BLaER1 (cell line): Measurements from ENCODE around the gene MBIP.
"Not testable (repeated sequence)": the region's sequence is repeated elsewhere in the genome, so short reads cannot be mapped to it uniquely, and the experiment has no call there.

Source experiments
- H3K27ac ChIP-seq: shearing (Covaris generic); formaldehyde crosslinking; 2 replicates; pipeline ENCODE4 v1.8.1; 2022
- H3K27me3 ChIP-seq: shearing (Covaris generic); formaldehyde crosslinking; 2 replicates; pipeline ENCODE4 v1.8.1; 2022
- H3K36me3 ChIP-seq: shearing (Covaris generic); formaldehyde crosslinking; 2 replicates; pipeline ENCODE4 v1.8.1; 2022
- H3K4me1 ChIP-seq: shearing (Covaris generic); formaldehyde crosslinking; 2 replicates; pipeline ENCODE4 v1.8.1; 2022
- H3K4me2 ChIP-seq: shearing (Covaris generic); formaldehyde crosslinking; 2 replicates; pipeline ENCODE4 v1.8.1; 2022
- H3K4me3 ChIP-seq: shearing (Covaris generic); formaldehyde crosslinking; 2 replicates; pipeline ENCODE4 v1.8.1; 2022
- H3K9ac ChIP-seq: shearing (Covaris generic); formaldehyde crosslinking; 2 replicates; pipeline ENCODE4 v1.8.1; 2022
- H3K9me3 ChIP-seq: shearing (Covaris generic); formaldehyde crosslinking; 2 replicates; pipeline ENCODE4 v1.8.1; 2022
- H4K20me1 ChIP-seq: shearing (Covaris generic); formaldehyde crosslinking; 2 replicates; pipeline ENCODE4 v1.8.1; 2022
- Cebpa-rat ChIP-seq: shearing (Covaris generic); IDR thresholded peaks from 2 replicates; pipeline ENCODE4 v1.8.1; 2022

The MBIP gene

DNA sequence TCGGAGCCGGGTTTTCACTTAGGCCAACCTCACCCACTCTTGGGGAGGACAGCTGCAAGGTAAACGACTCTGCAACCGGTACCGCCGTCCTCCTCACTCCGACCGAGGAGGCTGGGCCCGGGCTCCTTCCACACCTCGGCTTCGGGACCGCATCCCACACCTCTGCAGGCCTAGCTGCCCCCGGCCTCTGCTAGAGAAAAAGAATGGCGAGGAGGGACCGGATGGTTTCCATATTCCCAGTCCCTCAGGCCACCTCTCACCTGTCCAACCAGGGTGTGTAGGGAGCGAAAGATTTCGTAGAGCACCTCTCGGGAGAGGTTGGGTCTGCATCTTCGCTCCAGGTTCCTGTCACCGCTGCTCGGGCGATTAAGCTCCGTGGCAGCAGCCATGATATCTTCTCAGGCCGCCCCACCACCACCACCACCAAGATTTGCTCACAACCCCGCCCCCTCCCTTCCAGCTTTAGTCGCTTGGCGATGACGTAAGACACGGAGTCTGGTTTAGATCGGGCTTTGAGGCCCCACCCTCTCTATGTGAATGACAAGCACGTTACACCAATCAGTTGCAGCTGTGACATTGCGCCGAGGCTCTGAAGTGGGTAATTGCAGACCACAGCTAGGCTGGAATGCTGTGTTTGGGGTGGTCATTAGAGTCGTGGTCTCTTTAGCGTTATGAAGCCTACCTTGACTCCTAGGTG is at the start of gene MBIP:
TSS of gene MBIP (minus strand) at position 438 of the 697 bp plus-strand sequence. CDS start at position 389, 49 bp downstream.
- H3K4me3 ChIP-seq = peak within 1 kb of the TSS; percentile 98
- no peaks in the 10 kb centered on the region for H3K9me3 ChIP-seq
- TF ChIP-seq Cebpa-rat = no peak
- H3K27ac ChIP-seq = peak within 1 kb of the TSS; percentile 80
- H3K36me3 ChIP-seq = no peaks in the 10 kb centered on the region
- H3K4me1 ChIP-seq = peaks cover 13% of the 10 kb centered on the region
- H3K27me3 ChIP-seq = no peaks in the 10 kb centered on the region
- peaks cover 12% of the 10 kb centered on the region for H4K20me1 ChIP-seq
- peak within 1 kb of the TSS; percentile 84 for H3K4me2 ChIP-seq
- peak within 1 kb of the TSS; percentile 91 for H3K9ac ChIP-seq

DNA sequence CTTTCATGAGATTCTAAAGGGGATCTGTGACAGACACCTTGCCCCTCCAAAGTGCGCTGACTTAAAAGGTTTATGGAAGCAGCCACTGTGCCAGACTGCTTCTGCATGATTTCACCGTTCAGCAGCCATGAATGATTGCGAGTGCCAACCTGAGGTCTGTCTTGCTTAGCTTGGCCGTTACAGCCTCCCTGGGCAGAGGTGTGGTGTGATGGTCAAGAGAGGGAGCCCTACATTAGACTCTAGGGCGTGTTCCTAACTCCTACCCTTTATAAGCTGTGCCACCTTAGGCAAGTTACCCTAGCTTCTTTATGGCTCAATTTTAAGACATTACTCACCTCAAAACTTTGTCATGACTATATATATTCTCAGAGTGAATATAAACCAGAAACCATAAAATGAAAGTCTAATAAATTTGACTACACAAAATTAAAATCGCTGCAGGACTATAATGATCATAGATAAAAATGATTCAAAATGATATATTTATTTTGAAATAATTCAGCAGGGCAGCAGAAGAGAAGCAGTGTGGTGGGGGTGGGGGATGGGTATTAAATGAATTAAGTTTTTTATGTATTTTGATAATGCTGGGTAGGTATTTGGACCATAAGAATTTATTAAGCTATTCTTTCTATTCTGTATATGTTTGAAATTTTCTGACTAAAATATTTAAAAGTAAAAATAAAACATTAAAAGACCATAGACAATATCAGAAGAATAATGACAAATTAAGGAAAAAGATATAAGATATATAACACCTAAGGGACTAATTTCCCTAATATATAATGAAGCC is 47.7 kb upstream of the MBIP start:
- Histone ChIP-seq H4K20me1 (no peaks in the 10 kb centered on the region), H3K27ac (no peak overlapping the region), H3K36me3 (no peaks in the 10 kb centered on the region), H3K4me1 (no peaks in the 10 kb centered on the region), H3K9ac (no peak overlapping the region), H3K27me3 (no peaks in the 10 kb centered on the region), H3K9me3 (no peaks in the 10 kb centered on the region), H3K4me2 (no peak overlapping the region), H3K4me3 (no peak overlapping the region)
- no peak for TF ChIP-seq Cebpa-rat

GRCh38 chr14:36365766-36366165 is 45.3 kb upstream of the MBIP start:
- H3K36me3 ChIP-seq = no peaks in the 10 kb centered on the region
- no peaks in the 10 kb centered on the region for H4K20me1 ChIP-seq
- TF ChIP-seq Cebpa-rat = no peak
- H3K27me3 ChIP-seq = no peaks in the 10 kb centered on the region
- no peak overlapping the region for H3K4me2 ChIP-seq
- no peak overlapping the region for H3K4me3 ChIP-seq
- H3K27ac ChIP-seq = no peak overlapping the region
- H3K4me1 ChIP-seq = no peaks in the 10 kb centered on the region
- H3K9ac ChIP-seq = no peak overlapping the region
- H3K9me3 ChIP-seq = no peaks in the 10 kb centered on the region

GRCh38 chr14:36363704-36364103 is 43.3 kb upstream of the MBIP start:
- H3K36me3 ChIP-seq = no peaks in the 10 kb centered on the region
- no peak overlapping the region for H3K27ac ChIP-seq
- H3K27me3 ChIP-seq = no peaks in the 10 kb centered on the region
- no peak overlapping the region for H3K4me2 ChIP-seq
- no peak for TF ChIP-seq Cebpa-rat
- H3K9ac ChIP-seq = no peak overlapping the region
- no peaks in the 10 kb centered on the region for H4K20me1 ChIP-seq
- H3K9me3 ChIP-seq = no peaks in the 10 kb centered on the region
- no peaks in the 10 kb centered on the region for H3K4me1 ChIP-seq
- H3K4me3 ChIP-seq = no peak overlapping the region

DNA sequence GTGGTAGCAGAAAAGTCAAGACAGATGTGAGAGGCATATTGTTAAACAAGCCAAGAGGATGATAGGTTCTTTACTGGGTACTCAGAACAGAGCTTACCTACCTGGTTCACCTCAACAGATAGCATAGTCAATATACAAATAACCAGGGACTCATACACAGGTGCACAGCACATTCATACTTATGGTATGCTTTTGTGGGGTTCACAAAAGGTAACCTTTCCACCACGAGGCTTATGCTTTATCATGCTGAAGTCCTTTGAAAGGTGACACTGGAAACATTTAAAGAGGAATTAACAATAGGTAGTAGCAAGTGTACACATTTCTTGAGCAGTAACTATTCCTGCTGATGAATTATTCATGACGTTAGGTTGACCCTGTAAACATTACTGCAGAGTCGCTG is 42.2 kb upstream of the MBIP start:
- TF ChIP-seq Cebpa-rat = no peak
- Histone ChIP-seq H3K4me1 (no peaks in the 10 kb centered on the region), H3K36me3 (no peaks in the 10 kb centered on the region), H3K9me3 (no peaks in the 10 kb centered on the region), H4K20me1 (no peaks in the 10 kb centered on the region), H3K27me3 (no peaks in the 10 kb centered on the region), H3K9ac (no peak overlapping the region), H3K4me3 (no peak overlapping the region), H3K4me2 (no peak overlapping the region), H3K27ac (no peak overlapping the region)

GRCh38 chr14:36361210-36361853 is 40.9 kb upstream of the MBIP start:
- Histone ChIP-seq H3K27ac (no peak overlapping the region), H3K9ac (no peak overlapping the region), H3K9me3 (peaks cover 7% of the 10 kb centered on the region; the same call in 1 of the 2 replicates), H3K4me3 (no peak overlapping the region), H4K20me1 (no peaks in the 10 kb centered on the region), H3K4me1 (no peaks in the 10 kb centered on the region), H3K27me3 (no peaks in the 10 kb centered on the region), H3K4me2 (no peak overlapping the region), H3K36me3 (no peaks in the 10 kb centered on the region)
- no peak for TF ChIP-seq Cebpa-rat

DNA sequence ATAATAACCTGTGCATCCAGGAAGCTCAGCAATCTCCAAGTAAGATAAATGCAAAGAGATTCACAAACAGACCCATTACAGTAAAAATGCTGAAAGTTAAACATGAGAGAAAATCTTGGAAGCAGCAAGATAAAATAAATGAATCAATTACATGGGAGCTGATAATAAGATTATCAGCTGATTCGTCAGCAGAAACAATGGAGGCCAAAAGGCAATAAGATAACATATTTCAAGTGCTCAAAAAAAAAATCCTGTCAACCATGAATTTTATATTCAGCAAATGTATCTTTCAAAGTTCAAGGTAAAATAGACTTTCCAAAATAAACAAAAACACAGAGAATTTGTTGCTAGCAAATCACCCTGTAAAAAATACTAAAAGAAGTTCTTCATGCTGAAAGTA is 36.4 kb upstream of the MBIP start:
- H4K20me1 ChIP-seq = no peaks in the 10 kb centered on the region
- H3K9ac ChIP-seq = no peak overlapping the region
- no peak overlapping the region for H3K27ac ChIP-seq
- H3K27me3 ChIP-seq = no peaks in the 10 kb centered on the region
- no peak for TF ChIP-seq Cebpa-rat
- H3K4me2 ChIP-seq = no peak overlapping the region
- no peaks in the 10 kb centered on the region for H3K36me3 ChIP-seq
- no peak overlapping the region for H3K4me3 ChIP-seq
- no peaks in the 10 kb centered on the region for H3K4me1 ChIP-seq
- H3K9me3 ChIP-seq = peaks cover 18% of the 10 kb centered on the region; the same call in 1 of the 2 replicates

DNA sequence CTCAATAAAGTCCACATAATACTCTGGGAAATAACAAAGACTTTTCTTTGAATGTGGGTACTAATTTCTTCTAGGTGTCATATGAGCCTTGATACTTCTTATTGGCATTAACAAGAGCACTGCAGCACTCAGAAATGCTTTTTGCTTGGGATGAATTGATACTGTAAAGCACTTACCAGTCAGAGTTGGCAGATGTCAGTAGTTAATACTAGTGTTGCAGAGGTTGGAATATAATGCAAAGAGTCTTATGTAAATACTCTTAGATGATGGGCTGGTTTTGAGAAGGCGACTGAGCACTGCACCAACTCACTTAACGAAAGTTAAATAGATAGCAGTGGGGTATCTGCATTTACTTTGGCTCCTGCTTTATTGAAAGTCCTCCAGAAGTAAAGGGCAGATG is 25.6 kb upstream of the MBIP start:
- Histone ChIP-seq H3K27me3 (no peaks in the 10 kb centered on the region), H3K36me3 (no peaks in the 10 kb centered on the region), H3K9me3 (no peaks in the 10 kb centered on the region), H3K27ac (no peak overlapping the region), H4K20me1 (no peaks in the 10 kb centered on the region), H3K9ac (no peak overlapping the region), H3K4me3 (no peak overlapping the region), H3K4me2 (no peak overlapping the region), H3K4me1 (no peaks in the 10 kb centered on the region)
- no peak for TF ChIP-seq Cebpa-rat

DNA sequence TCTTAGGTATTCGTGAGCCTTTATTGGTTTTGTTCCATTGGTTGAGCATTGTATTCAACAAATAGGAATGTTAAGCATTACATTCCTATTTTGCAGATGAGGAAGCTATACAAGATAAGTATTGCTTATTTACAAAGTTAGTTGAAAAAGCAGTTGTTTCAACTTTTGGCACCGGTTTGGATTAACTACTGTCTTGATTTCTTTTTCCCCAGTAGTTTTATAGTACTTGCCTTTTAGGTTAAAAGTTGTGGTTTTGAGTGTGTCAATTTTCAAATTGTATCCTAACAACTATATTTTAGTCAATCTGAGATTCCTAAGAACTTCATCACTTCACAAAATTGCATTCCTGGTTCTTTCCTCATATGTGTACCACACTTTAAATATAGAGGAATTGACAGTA is 23.8 kb upstream of the MBIP start:
- Histone ChIP-seq H3K9me3 (no peaks in the 10 kb centered on the region), H3K4me1 (no peaks in the 10 kb centered on the region), H3K4me2 (no peak overlapping the region), H3K27me3 (no peaks in the 10 kb centered on the region), H3K9ac (no peak overlapping the region), H4K20me1 (no peaks in the 10 kb centered on the region), H3K4me3 (no peak overlapping the region), H3K27ac (no peak overlapping the region), H3K36me3 (no peaks in the 10 kb centered on the region)
- no peak for TF ChIP-seq Cebpa-rat

- H3K9ac ChIP-seq, H4K20me1 ChIP-seq, H3K4me3 ChIP-seq, H3K27me3 ChIP-seq, H3K27ac ChIP-seq, H3K4me2 ChIP-seq, H3K4me1 ChIP-seq, H3K9me3 ChIP-seq, H3K36me3 ChIP-seq: not testable (repeated sequence)
Observed at GRCh38 chr14:36341811-36342210, 21.4 kb upstream of the MBIP start.
